ENCODE data around the gene UBE2Q1.

UBE2Q1 gene

GRCh38 chr1:154557939-154558719 is at the start of gene UBE2Q1:
Gene UBE2Q1 (minus strand): TSS chr1:154558662. CDS start chr1:154558553, 109 bp downstream.
- no peak for DNase-seq (ENCODE audit: low read depth, low spot score)

- peak; percentile 87 for DNase-seq (ENCODE audit: low read depth, low spot score)
Observed at GRCh38 chr1:154607609-154608396, 49.3 kb upstream of the UBE2Q1 start, which contains the start of gene ADAR. Gene ADAR (minus strand): TSS chr1:154608186. CDS start chr1:154608006, 180 bp downstream.

GRCh38 chr1:154607106-154607608 is 48.7 kb upstream of the UBE2Q1 start:
- no peak for DNase-seq (ENCODE audit: low read depth, low spot score)

- DNase-seq (ENCODE audit: low read depth, low spot score) = no peak
Observed at GRCh38 chr1:154605534-154605933, 47.1 kb upstream of the UBE2Q1 start.

- no peak for DNase-seq (ENCODE audit: low read depth, low spot score)
Observed at GRCh38 chr1:154603317-154603716, 44.9 kb upstream of the UBE2Q1 start.

- DNase-seq (ENCODE audit: low read depth, low spot score) = no peak
Observed at GRCh38 chr1:154599658-154600057, 41.2 kb upstream of the UBE2Q1 start.

GRCh38 chr1:154598871-154599635 is 40.6 kb upstream of the UBE2Q1 start:
- no peak for DNase-seq (ENCODE audit: low read depth, low spot score)

- no peak for DNase-seq (ENCODE audit: low read depth, low spot score)
Observed at GRCh38 chr1:154595621-154596020, 37.2 kb upstream of the UBE2Q1 start.

GRCh38 chr1:154594811-154595210 is 36.3 kb upstream of the UBE2Q1 start:
- no peak for DNase-seq (ENCODE audit: low read depth, low spot score)

GRCh38 chr1:154593390-154593789 is 34.9 kb upstream of the UBE2Q1 start:
- no peak for DNase-seq (ENCODE audit: low read depth, low spot score)

GRCh38 chr1:154591206-154591605 is 32.7 kb upstream of the UBE2Q1 start:
- no peak for DNase-seq (ENCODE audit: low read depth, low spot score)

GRCh38 chr1:154590756-154591155 is 32.3 kb upstream of the UBE2Q1 start:
- DNase-seq (ENCODE audit: low read depth, low spot score) = no peak

- no peak for DNase-seq (ENCODE audit: low read depth, low spot score)
Observed at GRCh38 chr1:154589780-154590179, 31.3 kb upstream of the UBE2Q1 start.

- DNase-seq (ENCODE audit: low read depth, low spot score) = no peak
Observed at GRCh38 chr1:154586641-154587040, 28.2 kb upstream of the UBE2Q1 start.

GRCh38 chr1:154586231-154586630 is 27.8 kb upstream of the UBE2Q1 start:
- DNase-seq (ENCODE audit: low read depth, low spot score) = no peak

GRCh38 chr1:154584267-154584994 is 26.0 kb upstream of the UBE2Q1 start:
- no peak for DNase-seq (ENCODE audit: low read depth, low spot score)

- no peak for DNase-seq (ENCODE audit: low read depth, low spot score)
Observed at GRCh38 chr1:154583773-154584172, 25.3 kb upstream of the UBE2Q1 start.

GRCh38 chr1:154582885-154583284 is 24.4 kb upstream of the UBE2Q1 start:
- DNase-seq (ENCODE audit: low read depth, low spot score) = no peak

- DNase-seq (ENCODE audit: low read depth, low spot score) = no peak
Observed at GRCh38 chr1:154581766-154582165, 23.3 kb upstream of the UBE2Q1 start.

- DNase-seq (ENCODE audit: low read depth, low spot score) = no peak
Observed at GRCh38 chr1:154579374-154579773, 20.9 kb upstream of the UBE2Q1 start.

- no peak for DNase-seq (ENCODE audit: low read depth, low spot score)
Observed at GRCh38 chr1:154578058-154578418, 19.6 kb upstream of the UBE2Q1 start.

Measured in activated CD4-positive, CD25-positive, alpha-beta regulatory T cell treated with anti-CD3 and anti-CD28 coated beads, Interleukin-2, amount 50 U/mL, for 16 hours (primary cell).